GM23248 (cell line): ENCODE results near the gene TCN1.

Experiments
- EZH2 ChIP-seq: fragments of 200-600 bp; sonication (generic); IDR thresholded peaks from 2 replicates; pipeline ENCODE4 v1.6.1; 2018; ENCODE audit warnings: antibody characterized with exemption, mild to moderate bottlenecking; ENCODE audit not compliant: insufficient read depth, poor library complexity, severe bottlenecking
- EZH2phosphoT487 ChIP-seq: fragments of 200-600 bp; sonication (generic); IDR thresholded peaks from 2 replicates; pipeline ENCODE4 v1.6.1; 2018; ENCODE audit warnings: antibody characterized with exemption, moderate library complexity, mild to moderate bottlenecking, low read depth; ENCODE audit not compliant: insufficient read depth

DNA sequence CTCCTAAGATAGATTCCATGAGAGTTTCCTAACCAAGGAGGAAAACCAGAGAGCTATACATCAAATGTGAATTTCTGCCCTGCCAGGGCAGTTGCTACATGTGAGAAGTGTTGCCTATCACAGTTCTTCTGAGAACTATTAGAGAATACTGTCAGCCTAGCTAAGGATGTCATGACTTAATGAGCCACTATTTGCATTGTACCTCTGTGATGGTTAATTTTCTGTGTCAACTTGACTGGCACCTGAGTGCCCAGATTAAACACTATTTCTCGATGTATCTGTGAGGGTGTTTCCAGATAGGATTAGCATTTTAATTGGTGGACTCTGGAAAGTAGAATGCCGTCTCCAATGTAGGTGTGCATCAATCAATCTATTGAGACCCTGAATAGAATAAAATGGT is 1.7 kb upstream of the TCN1 start:
- TF ChIP-seq EZH2 (no peak), EZH2phosphoT487 (no peak)
